Measurements from ENCODE around the gene SLC4A5. TPM values are rescaled to one million over a fixed set of nuclear protein-coding genes. Genes with fewer than 3 reads are reported as not detected.

Gene SLC4A5
- total RNA-seq, 1 experiment from 2014 or later = 0.70 TPM

GRCh38 chr2:74325815-74326214, 17.4 kb downstream of the SLC4A5 start:
- ChIA-PET POLR2A (no interaction called here), CTCF (interaction anchor here (1.0 to 4.5 kb wide), 2 partner anchors 9 to 20 kb away, joined by 6 to 57 read pairs; no protein-coding TSS in a partner anchor)
- no peak overlapping the region for H3K4me3 Mint-ChIP-seq (ENCODE audit: unreplicated experiment)
- intact Hi-C loops (cut with micrococcal nuclease) = no loop called here
- DNase-seq (ENCODE audit: unreplicated experiment) = no peak
- no peaks in the 10 kb centered on the region for H3K27me3 Mint-ChIP-seq (ENCODE audit: insufficient read depth, unreplicated experiment)
- no TSS peak for BruUV-seq (replicated peaks)
- TF ChIP-seq CTCF (IDR thresholded peaks at IDR 0.05; ENCODE audit: unreplicated experiment) = no peak
- no peaks in the 10 kb centered on the region for H3K36me3 Mint-ChIP-seq (ENCODE audit: insufficient read depth, unreplicated experiment)
- no peak overlapping the region for H3K27ac Mint-ChIP-seq (ENCODE audit: low read depth, unreplicated experiment)
- H3K9me3 Mint-ChIP-seq (ENCODE audit: unreplicated experiment) = no peaks in the 10 kb centered on the region
- no peaks in the 10 kb centered on the region for H3K4me1 Mint-ChIP-seq (ENCODE audit: insufficient read depth, unreplicated experiment)

- DNase-seq (ENCODE audit: unreplicated experiment) = no peak
- peaks cover 5% of the 10 kb centered on the region for H3K4me1 Mint-ChIP-seq (ENCODE audit: insufficient read depth, unreplicated experiment)
- TF ChIP-seq CTCF (IDR thresholded peaks at IDR 0.05; ENCODE audit: unreplicated experiment) = no peak
- no peaks in the 10 kb centered on the region for H3K36me3 Mint-ChIP-seq (ENCODE audit: insufficient read depth, unreplicated experiment)
- ChIA-PET CTCF (interaction anchor here (2.4 kb wide), 1 partner anchor 13 kb away, joined by 11 read pairs; no protein-coding TSS in a partner anchor), POLR2A (no interaction called here)
- no peaks in the 10 kb centered on the region for H3K27me3 Mint-ChIP-seq (ENCODE audit: insufficient read depth, unreplicated experiment)
- no peaks in the 10 kb centered on the region for H3K9me3 Mint-ChIP-seq (ENCODE audit: unreplicated experiment)
- H3K27ac Mint-ChIP-seq (ENCODE audit: low read depth, unreplicated experiment) = no peak overlapping the region
- intact Hi-C loops (cut with micrococcal nuclease) = no loop called here
- no TSS peak for BruUV-seq (replicated peaks)
- H3K4me3 Mint-ChIP-seq (ENCODE audit: unreplicated experiment) = no peak overlapping the region
Measured at GRCh38 chr2:74321737-74322136, 21.5 kb downstream of the SLC4A5 start.

- no peak for TF ChIP-seq CTCF (IDR thresholded peaks at IDR 0.05; ENCODE audit: unreplicated experiment)
- intact Hi-C loops (cut with micrococcal nuclease) = no loop called here
- DNase-seq (ENCODE audit: unreplicated experiment) = no peak
- H3K9me3 Mint-ChIP-seq (ENCODE audit: unreplicated experiment) = no peaks in the 10 kb centered on the region
- BruUV-seq (replicated peaks) = no TSS peak
- CTCF ChIA-PET = interaction anchor here (0.6 to 0.8 kb wide), 3 partner anchors 18 to 494 kb away, joined by 3 read pairs; no protein-coding TSS in a partner anchor
- H3K27ac Mint-ChIP-seq (ENCODE audit: low read depth, unreplicated experiment) = no peak overlapping the region
- H3K36me3 Mint-ChIP-seq (ENCODE audit: insufficient read depth, unreplicated experiment) = peaks cover 5% of the 10 kb centered on the region
- POLR2A ChIA-PET = interaction anchor here (0.7 to 1.1 kb wide), 2 partner anchors 17 to 123 kb away, joined by 3 to 8 read pairs; no protein-coding TSS in a partner anchor
- H3K4me3 Mint-ChIP-seq (ENCODE audit: unreplicated experiment) = no peak overlapping the region
- peaks cover 5% of the 10 kb centered on the region for H3K4me1 Mint-ChIP-seq (ENCODE audit: insufficient read depth, unreplicated experiment)
- H3K27me3 Mint-ChIP-seq (ENCODE audit: insufficient read depth, unreplicated experiment) = no peaks in the 10 kb centered on the region
Measured at GRCh38 chr2:74317701-74318100, 25.5 kb downstream of the SLC4A5 start.

GRCh38 chr2:74316627-74317295, 26.5 kb downstream of the SLC4A5 start:
- no TSS peak for BruUV-seq (replicated peaks)
- Mint-ChIP-seq H3K27ac (ENCODE audit: low read depth, unreplicated experiment) (no peak overlapping the region), H3K4me1 (ENCODE audit: insufficient read depth, unreplicated experiment) (peaks cover 5% of the 10 kb centered on the region), H3K36me3 (ENCODE audit: insufficient read depth, unreplicated experiment) (peaks cover 6% of the 10 kb centered on the region), H3K27me3 (ENCODE audit: insufficient read depth, unreplicated experiment) (peaks cover 8% of the 10 kb centered on the region), H3K9me3 (ENCODE audit: unreplicated experiment) (no peaks in the 10 kb centered on the region), H3K4me3 (ENCODE audit: unreplicated experiment) (no peak overlapping the region)
- CTCF ChIA-PET = interaction anchor here (1.3 kb wide), 1 partner anchor 18 kb away, joined by 11 read pairs; no protein-coding TSS in a partner anchor
- intact Hi-C loops (cut with micrococcal nuclease) = no loop called here
- TF ChIP-seq CTCF (IDR thresholded peaks at IDR 0.05; ENCODE audit: unreplicated experiment) = no peak
- DNase-seq (ENCODE audit: unreplicated experiment) = no peak
- POLR2A ChIA-PET = no interaction called here
